Thyroid gland (tissue), 4 donors: ENCODE data around the gene AAK1.

Experiments
- CTCF ChIP-seq, 6 experiments: fragments of 200-600 bp in 3 of 6; fragments of 450-650 bp in 3 of 6; sonication (generic) in 3 of 6; IDR thresholded peaks; one replicate each; pipeline ENCODE4 v1.5.1; 2016 to 2019; ENCODE audit warnings: antibody characterized with exemption in 6 of 6, mild to moderate bottlenecking in 2 of 6, inconsistent platforms in 1 of 6, moderate library complexity in 1 of 6
- POLR2A ChIP-seq, 2 donors: fragments of 450-650 bp; IDR thresholded peaks; one replicate each; pipeline ENCODE4 v1.6.1; 2017; ENCODE audit warnings: antibody characterized with exemption in 2 of 2, mild to moderate bottlenecking in 2 of 2, moderate library complexity in 1 of 2

- no peak for TF ChIP-seq CTCF (IDR thresholded peaks at IDR 0.05)
- no peak for TF ChIP-seq POLR2A (IDR thresholded peaks at IDR 0.05)
Observed at GRCh38 chr2:69615078-69615625, 28.4 kb downstream of the AAK1 start.
